KMS-11 (cell line): ENCODE measurements around the gene LZTS2.

Experiments
- H2AFZ ChIP-seq: fragments of 200-600 bp; sonication (generic); 2 replicates; pipeline ENCODE4 v1.6.1; 2016; ENCODE audit warnings: antibody characterized with exemption, mixed run types, low read depth
- H3K27ac ChIP-seq: fragments of 200-600 bp; sonication (generic); 2 replicates; pipeline ENCODE4 v1.6.1; 2016; ENCODE audit warnings: mild to moderate bottlenecking, mixed run types
- H3K27me3 ChIP-seq: fragments of 200-600 bp; sonication (generic); 2 replicates; pipeline ENCODE4 v1.6.1; 2017; ENCODE audit warnings: mild to moderate bottlenecking, low read depth, mixed run types, moderate library complexity; ENCODE audit not compliant: insufficient read depth
- H3K36me3 ChIP-seq: fragments of 200-600 bp; sonication (generic); 2 replicates; pipeline ENCODE4 v1.6.1; 2017; ENCODE audit warnings: mild to moderate bottlenecking, mixed run types; ENCODE audit not compliant: insufficient read depth
- H3K4me1 ChIP-seq: fragments of 200-600 bp; sonication (generic); 2 replicates; pipeline ENCODE4 v1.6.1; 2016; ENCODE audit warnings: mild to moderate bottlenecking, low read depth, mixed run types; ENCODE audit not compliant: poor library complexity, severe bottlenecking
- H3K4me2 ChIP-seq: fragments of 200-600 bp; sonication (generic); 2 replicates; pipeline ENCODE4 v1.7.0; 2016; ENCODE audit warnings: mild to moderate bottlenecking, mixed run types
- H3K4me3 ChIP-seq: fragments of 200-600 bp; sonication (generic); IDR thresholded peaks from 2 replicates; pipeline ENCODE4 v1.6.1; 2017; ENCODE audit warnings: low read depth, low read length, mixed read lengths; ENCODE audit not compliant: insufficient read depth
- H3K79me2 ChIP-seq: fragments of 200-600 bp; sonication (generic); 2 replicates; pipeline ENCODE4 v1.6.1; 2016; ENCODE audit warnings: low read depth, mixed run types; ENCODE audit not compliant: insufficient read depth
- H3K9ac ChIP-seq: fragments of 200-600 bp; sonication (generic); 2 replicates; pipeline ENCODE4 v1.6.1; 2016; ENCODE audit warnings: mild to moderate bottlenecking, mixed run types
- H4K20me1 ChIP-seq: fragments of 200-600 bp; sonication (generic); 2 replicates; pipeline ENCODE4 v1.6.1; 2016; ENCODE audit warnings: mild to moderate bottlenecking, mixed run types; ENCODE audit not compliant: insufficient read depth
- TF ChIP-seq, protein P1 (sequence below): fragments of 200-600 bp; sonication (generic); conservative IDR thresholded peaks from 2 replicates; pipeline ENCODE4 v1.6.1; 2017; ENCODE audit warnings: low read depth, mild to moderate bottlenecking, antibody characterized with exemption, low read length, moderate library complexity, mixed read lengths

LZTS2 gene

GRCh38 chr10:100980711-100981110, 18.9 kb upstream of the LZTS2 start:
- no peaks in the 10 kb centered on the region for H3K79me2 ChIP-seq
- H3K4me3 ChIP-seq = no peak overlapping the region
- H3K4me2 ChIP-seq = no peak overlapping the region
- no peaks in the 10 kb centered on the region for H3K27me3 ChIP-seq
- H3K4me1 ChIP-seq = no peaks in the 10 kb centered on the region
- TF ChIP-seq, protein P1, sequence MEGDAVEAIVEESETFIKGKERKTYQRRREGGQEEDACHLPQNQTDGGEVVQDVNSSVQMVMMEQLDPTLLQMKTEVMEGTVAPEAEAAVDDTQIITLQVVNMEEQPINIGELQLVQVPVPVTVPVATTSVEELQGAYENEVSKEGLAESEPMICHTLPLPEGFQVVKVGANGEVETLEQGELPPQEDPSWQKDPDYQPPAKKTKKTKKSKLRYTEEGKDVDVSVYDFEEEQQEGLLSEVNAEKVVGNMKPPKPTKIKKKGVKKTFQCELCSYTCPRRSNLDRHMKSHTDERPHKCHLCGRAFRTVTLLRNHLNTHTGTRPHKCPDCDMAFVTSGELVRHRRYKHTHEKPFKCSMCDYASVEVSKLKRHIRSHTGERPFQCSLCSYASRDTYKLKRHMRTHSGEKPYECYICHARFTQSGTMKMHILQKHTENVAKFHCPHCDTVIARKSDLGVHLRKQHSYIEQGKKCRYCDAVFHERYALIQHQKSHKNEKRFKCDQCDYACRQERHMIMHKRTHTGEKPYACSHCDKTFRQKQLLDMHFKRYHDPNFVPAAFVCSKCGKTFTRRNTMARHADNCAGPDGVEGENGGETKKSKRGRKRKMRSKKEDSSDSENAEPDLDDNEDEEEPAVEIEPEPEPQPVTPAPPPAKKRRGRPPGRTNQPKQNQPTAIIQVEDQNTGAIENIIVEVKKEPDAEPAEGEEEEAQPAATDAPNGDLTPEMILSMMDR = no peak
- no peak overlapping the region for H3K27ac ChIP-seq
- H3K9ac ChIP-seq = no peak overlapping the region
- H2AFZ ChIP-seq = no peak overlapping the region
- no peaks in the 10 kb centered on the region for H4K20me1 ChIP-seq
- no peaks in the 10 kb centered on the region for H3K36me3 ChIP-seq

DNA sequence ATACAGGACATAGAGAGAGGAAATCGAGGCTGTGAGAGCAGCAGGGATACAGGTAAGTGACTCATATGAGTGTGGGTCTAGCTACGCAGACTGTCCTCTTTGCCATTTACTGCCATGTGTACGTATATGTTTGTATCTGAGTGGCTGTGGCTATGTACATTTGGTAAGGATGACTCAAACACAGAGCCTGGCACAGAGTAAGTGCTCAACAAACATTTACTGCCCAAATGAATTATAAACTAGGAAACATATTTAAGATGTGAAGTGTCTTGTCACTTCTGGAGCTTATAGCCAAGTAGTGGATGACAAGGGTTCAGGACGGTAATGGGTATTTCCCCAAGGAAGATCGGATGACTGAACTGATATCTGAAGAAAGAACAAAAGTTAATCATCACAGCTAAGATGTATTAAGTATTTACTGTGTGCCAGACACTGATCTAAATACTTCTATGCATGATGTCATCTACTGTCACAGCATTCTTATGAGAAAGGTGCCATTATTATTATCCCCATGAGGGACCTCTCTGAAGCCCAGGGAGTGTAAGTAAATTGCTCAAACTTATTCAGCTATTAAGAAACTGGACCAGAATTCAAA, 18.3 kb upstream of the LZTS2 start:
- Histone ChIP-seq H3K9ac (no peak overlapping the region), H2AFZ (no peak overlapping the region), H3K4me2 (no peak overlapping the region), H4K20me1 (no peaks in the 10 kb centered on the region), H3K4me1 (peaks cover 3% of the 10 kb centered on the region), H3K36me3 (no peaks in the 10 kb centered on the region), H3K27me3 (no peaks in the 10 kb centered on the region), H3K27ac (no peak overlapping the region), H3K4me3 (no peak overlapping the region), H3K79me2 (no peaks in the 10 kb centered on the region)
- TF ChIP-seq, protein P1 = no peak

DNA sequence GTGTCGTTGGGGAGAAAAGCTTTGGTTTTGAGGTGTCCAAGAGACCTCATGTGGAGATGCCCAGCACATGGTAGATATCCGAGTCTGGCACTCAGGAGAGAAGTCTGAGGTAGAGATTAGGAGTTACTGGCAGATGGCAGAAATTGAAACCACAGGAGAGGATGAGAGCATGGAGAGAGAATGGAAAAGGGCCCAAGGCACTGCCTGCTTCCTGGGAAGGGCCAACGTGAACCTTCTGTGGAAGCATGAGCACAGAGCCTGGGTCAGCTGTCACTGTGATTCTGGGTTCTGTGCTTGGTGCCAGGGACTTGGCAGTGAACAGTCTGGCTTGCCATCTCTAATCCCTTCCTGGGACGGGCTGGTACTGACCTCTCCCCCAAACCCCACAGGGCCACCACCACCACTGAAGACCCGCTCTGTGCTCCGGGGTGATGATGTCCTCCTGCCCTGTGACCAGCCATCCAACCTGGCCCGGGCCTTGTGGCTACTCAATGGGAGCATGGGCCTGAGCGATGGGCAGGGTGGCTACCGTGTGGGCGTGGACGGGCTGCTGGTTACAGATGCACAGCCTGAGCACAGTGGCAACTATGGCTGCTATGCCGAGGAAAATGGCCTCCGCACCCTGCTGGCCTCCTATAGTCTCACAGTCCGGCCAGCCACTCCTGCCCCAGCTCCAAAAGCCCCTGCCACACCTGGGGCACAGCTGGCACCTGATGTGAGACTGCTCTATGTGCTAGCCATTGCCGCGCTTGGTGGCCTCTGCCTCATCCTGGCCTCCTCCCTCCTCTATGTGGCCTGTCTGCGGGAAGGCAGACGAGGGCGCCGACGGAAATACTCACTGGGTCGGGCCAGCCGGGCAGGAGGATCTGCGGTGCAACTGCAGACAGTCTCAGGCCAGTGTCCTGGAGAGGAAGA, 16.4 kb upstream of the LZTS2 start:
- no peak overlapping the region for H3K4me2 ChIP-seq
- peaks cover 9% of the 10 kb centered on the region for H3K4me1 ChIP-seq
- no peaks in the 10 kb centered on the region for H3K27me3 ChIP-seq
- H3K4me3 ChIP-seq = no peak overlapping the region
- peaks cover 9% of the 10 kb centered on the region for H3K79me2 ChIP-seq
- no peaks in the 10 kb centered on the region for H4K20me1 ChIP-seq
- no peak overlapping the region for H2AFZ ChIP-seq
- no peak overlapping the region for H3K27ac ChIP-seq
- no peak overlapping the region for H3K9ac ChIP-seq
- TF ChIP-seq, protein P1 = no peak
- no peaks in the 10 kb centered on the region for H3K36me3 ChIP-seq

GRCh38 chr10:100983868-100984671, 15.5 kb upstream of the LZTS2 start:
- TF ChIP-seq, protein P1 = no peak
- no peak overlapping the region for H3K4me2 ChIP-seq
- H3K27ac ChIP-seq = no peak overlapping the region
- H4K20me1 ChIP-seq = no peaks in the 10 kb centered on the region
- H3K27me3 ChIP-seq = no peaks in the 10 kb centered on the region
- no peaks in the 10 kb centered on the region for H3K36me3 ChIP-seq
- no peak overlapping the region for H3K4me3 ChIP-seq
- no peak overlapping the region for H3K9ac ChIP-seq
- no peak overlapping the region for H2AFZ ChIP-seq
- peaks cover 18% of the 10 kb centered on the region for H3K4me1 ChIP-seq
- peaks cover 18% of the 10 kb centered on the region for H3K79me2 ChIP-seq
